Fibroblast of villous mesenchyme (primary cell): Measurements from ENCODE around the gene RNF166. TPM values are rescaled to one million over a fixed set of nuclear protein-coding genes. Genes with fewer than 3 reads are reported as not detected.

Experiments
- DNase-seq: peaks from one replicate; pipeline ENCODE4 v3.0.0-alpha.2; 2010; ENCODE audit warnings: low read depth
- H3K4me3 ChIP-seq: 2 replicates; pipeline ENCODE4 v1.5.1; 2011; ENCODE audit warnings: low read depth, mild to moderate bottlenecking, low read length
- CTCF ChIP-seq: IDR thresholded peaks from 2 replicates; pipeline ENCODE4 v1.5.1; 2012; ENCODE audit warnings: low read depth, mild to moderate bottlenecking, low read length; ENCODE audit not compliant: insufficient read depth
- total RNA-seq: library from RNA; depleted of rRNA; stranded (reverse); fragments of >200 nt; gene quantifications from 2 replicates; pipeline ENCODE4 v1.2.3, GENCODE V29; 2012

RNF166 gene
- total RNA-seq, 1 donor: 13.0 TPM

DNA sequence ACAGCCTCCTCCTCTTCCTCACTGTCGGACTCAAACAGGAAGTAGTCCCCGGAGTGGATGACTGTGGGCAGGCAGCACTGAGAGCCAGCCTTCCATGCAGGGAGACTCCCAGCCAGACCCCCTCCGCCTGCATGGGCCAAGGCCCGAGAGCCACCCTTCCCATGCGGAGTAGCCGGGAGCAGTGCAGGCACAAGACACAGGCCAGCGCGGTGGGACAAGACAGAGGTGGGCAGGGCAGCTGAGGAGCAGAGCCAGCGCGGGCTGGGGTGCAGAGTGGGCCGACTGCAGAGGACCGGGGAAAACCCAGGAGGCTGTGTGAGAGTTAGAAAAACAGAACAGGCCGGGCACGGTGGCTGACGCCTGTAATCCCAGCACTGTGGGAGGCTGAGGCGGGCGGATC, 17.7 kb upstream of the RNF166 start:
- H3K4me3 ChIP-seq: no peak overlapping the region
- TF ChIP-seq CTCF: no peak
- DNase-seq: no peak

DNA sequence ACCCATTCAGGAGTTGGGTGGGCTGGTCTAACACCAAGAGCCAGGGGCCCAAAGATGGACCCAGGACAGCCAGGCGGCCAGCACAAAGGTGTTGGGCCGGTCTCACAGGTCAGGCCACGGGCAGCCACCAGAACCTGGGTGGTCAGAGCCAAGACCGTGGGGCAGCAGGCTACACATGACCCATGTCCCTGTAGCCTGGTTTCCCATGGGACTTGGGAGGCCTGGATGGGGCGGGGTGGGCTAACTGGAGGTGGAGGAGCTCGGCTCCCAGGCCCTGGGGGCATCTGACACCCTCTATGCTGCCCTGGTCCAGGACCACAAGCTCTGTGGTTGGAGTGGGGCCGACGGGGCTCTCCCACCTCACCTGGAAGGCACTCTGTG, 17.3 kb upstream of the RNF166 start:
- TF ChIP-seq CTCF: no peak
- DNase-seq: no peak
- H3K4me3 ChIP-seq: no peak overlapping the region

- H3K4me3 ChIP-seq: no peak overlapping the region
- DNase-seq: no peak
- TF ChIP-seq CTCF: no peak
Measured at GRCh38 chr16:88722784-88723506, 16.7 kb upstream of the RNF166 start.

- H3K4me3 ChIP-seq: no peak overlapping the region
- DNase-seq: no peak
- no peak for TF ChIP-seq CTCF
Measured at GRCh38 chr16:88721815-88722755, 15.9 kb upstream of the RNF166 start.

DNA sequence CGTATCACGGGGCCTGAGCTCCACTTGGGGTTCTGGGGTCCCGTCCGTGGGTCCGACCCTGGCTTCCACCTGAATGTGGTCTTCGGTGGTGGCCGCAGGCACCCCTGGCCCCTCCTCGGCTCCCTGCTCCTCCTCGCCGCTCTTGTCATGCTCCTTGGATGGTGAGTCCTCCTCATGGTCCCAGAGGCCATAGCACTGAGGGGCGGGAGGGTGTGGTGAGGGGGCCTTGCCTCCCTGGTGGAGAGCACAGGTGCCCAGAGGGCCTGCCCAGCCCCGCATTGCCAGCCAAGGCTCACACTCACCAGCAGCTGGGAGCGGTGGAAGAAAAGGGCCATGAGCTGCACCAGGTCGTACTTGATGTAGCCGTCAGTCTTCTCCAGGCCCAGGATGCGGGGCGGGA, 15.0 kb upstream of the RNF166 start:
- no peak for DNase-seq
- no peak for TF ChIP-seq CTCF

DNA sequence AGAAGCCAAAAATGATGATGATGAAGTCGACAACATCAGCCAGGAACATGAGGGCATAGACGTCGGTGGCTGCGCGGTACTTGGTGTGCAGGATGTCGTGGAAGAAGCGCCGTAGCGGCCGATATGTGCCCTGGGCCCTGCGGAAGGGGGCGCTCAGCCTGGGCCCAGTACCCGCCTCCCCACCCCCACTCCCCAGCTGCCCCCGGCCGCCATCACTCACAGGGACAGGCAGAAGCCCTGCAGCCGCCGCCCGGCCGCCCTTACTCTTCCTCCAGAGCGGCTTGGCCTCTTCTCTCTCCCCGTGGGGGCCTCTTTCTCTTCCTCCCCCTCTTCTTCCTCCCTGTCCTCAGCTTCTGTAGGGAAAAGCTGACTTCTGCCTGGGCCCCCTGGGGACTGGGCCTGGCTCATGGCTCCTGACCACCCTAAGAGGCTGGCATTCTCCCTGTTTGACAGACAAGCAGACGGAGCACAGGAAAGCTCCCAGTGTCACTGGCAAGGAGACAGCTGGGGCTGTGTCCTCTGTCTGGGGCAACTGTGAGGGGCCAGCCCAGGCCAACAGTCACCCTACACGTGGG, 14.3 kb upstream of the RNF166 start:
- H3K4me3 ChIP-seq: no peak overlapping the region
- TF ChIP-seq CTCF: no peak
- DNase-seq: no peak

More for the DNA sequence above, 15.0 kb upstream of the RNF166 start:
- H3K4me3 ChIP-seq: no peak overlapping the region
